Liver (tissue), 9 donors: ENCODE measurements around the gene UVSSA. TPM values are rescaled to one million over a fixed set of nuclear protein-coding genes. Genes with fewer than 3 reads are reported as not detected.

Experiments
- DNase-seq: peaks from one replicate; pipeline ENCODE4 v3.0.0-alpha.2; 2017; ENCODE audit warnings: low spot score
- H3K27ac ChIP-seq, 2 donors: one replicate each; pipeline ENCODE4 v1.7.0; 2013; ENCODE audit warnings: inconsistent platforms in 2 of 2, low read length in 2 of 2, control low read depth in 1 of 2, low read depth in 1 of 2, mild to moderate bottlenecking in 1 of 2
- H3K27me3 ChIP-seq, 4 donors: one replicate each; pipeline versions ENCODE4 v1.6.1 to v1.7.0; 2013; ENCODE audit warnings: low read length in 3 of 4, inconsistent platforms in 1 of 4, mild to moderate bottlenecking in 1 of 4, moderate library complexity in 1 of 4; ENCODE audit not compliant: control insufficient read depth in 4 of 4, insufficient read depth in 4 of 4
- H3K36me3 ChIP-seq, 4 donors: one replicate each; pipeline versions ENCODE4 v1.6.1 to v1.7.0; 2013; ENCODE audit warnings: low read length in 3 of 4, mild to moderate bottlenecking in 3 of 4, low read depth in 1 of 4, moderate library complexity in 1 of 4; ENCODE audit not compliant: control insufficient read depth in 4 of 4, insufficient read depth in 3 of 4
- H3K4me1 ChIP-seq, 4 donors: one replicate each; pipeline versions ENCODE4 v1.6.1 to v1.7.0; 2013; ENCODE audit warnings: low read length in 3 of 4, mild to moderate bottlenecking in 3 of 4, moderate library complexity in 1 of 4; ENCODE audit not compliant: control insufficient read depth in 4 of 4, insufficient read depth in 4 of 4
- H3K4me3 ChIP-seq, 3 donors: one replicate each; pipeline versions ENCODE4 v1.6.1 to v1.7.0; 2013; ENCODE audit warnings: low read length in 3 of 3, control low read depth in 1 of 3, low read depth in 1 of 3, mild to moderate bottlenecking in 1 of 3
- H3K9ac ChIP-seq, 2 donors: one replicate each; pipeline ENCODE4 v1.7.0; 2013; ENCODE audit warnings: low read length in 2 of 2, mild to moderate bottlenecking in 2 of 2, moderate library complexity in 2 of 2, control low read depth in 1 of 2, low read depth in 1 of 2
- H3K9me3 ChIP-seq, 4 donors: one replicate each; pipeline versions ENCODE4 v1.6.1 to v1.7.0; 2013; ENCODE audit warnings: low read length in 3 of 4; ENCODE audit not compliant: control insufficient read depth in 4 of 4
- EGR1 ChIP-seq, 2 donors: IDR thresholded peaks; 2 replicates each; pipeline ENCODE4 v1.6.1; 2016 to 2018; ENCODE audit warnings: antibody characterized with exemption in 2 of 2, low read depth in 2 of 2
- FOXA1 ChIP-seq: IDR thresholded peaks from 2 replicates; pipeline ENCODE4 v1.6.1; 2016; ENCODE audit warnings: antibody characterized with exemption
- GABPA ChIP-seq, 2 donors: IDR thresholded peaks in 1 of 2; conservative IDR thresholded peaks in 1 of 2; 2 replicates each; pipeline ENCODE4 v1.6.1; 2016; ENCODE audit warnings: antibody characterized with exemption in 2 of 2, mild to moderate bottlenecking in 1 of 2, moderate library complexity in 1 of 2
- HNF4A ChIP-seq, 2 donors: conservative IDR thresholded peaks; 2 replicates each; pipeline ENCODE4 v1.6.1; 2016; ENCODE audit warnings: antibody characterized with exemption in 2 of 2, mild to moderate bottlenecking in 2 of 2
- HNF4G ChIP-seq: IDR thresholded peaks from 2 replicates; pipeline ENCODE4 v1.6.1; 2016; ENCODE audit warnings: antibody characterized with exemption
- JUND ChIP-seq, 2 donors: IDR thresholded peaks; 2 replicates each; pipeline ENCODE4 v1.6.1; 2016; ENCODE audit warnings: antibody characterized with exemption in 2 of 2
- MAX ChIP-seq: IDR thresholded peaks from 2 replicates; pipeline ENCODE4 v1.6.1; 2016; ENCODE audit warnings: antibody characterized with exemption
- RAD21 ChIP-seq, 2 donors: IDR thresholded peaks; 2 replicates each; pipeline ENCODE4 v1.6.1; 2016; ENCODE audit warnings: antibody characterized with exemption in 2 of 2, mild to moderate bottlenecking in 2 of 2
- SP1 ChIP-seq: IDR thresholded peaks from 2 replicates; pipeline ENCODE4 v1.6.1; 2018; ENCODE audit warnings: antibody characterized with exemption, mild to moderate bottlenecking
- TAF1 ChIP-seq: conservative IDR thresholded peaks from 2 replicates; pipeline ENCODE4 v1.6.1; 2016; ENCODE audit warnings: antibody characterized with exemption, mild to moderate bottlenecking
- YY1 ChIP-seq: IDR thresholded peaks from 2 replicates; pipeline ENCODE4 v1.6.1; 2016; ENCODE audit warnings: antibody characterized with exemption, mild to moderate bottlenecking
- ZBTB33 ChIP-seq: IDR thresholded peaks from 2 replicates; pipeline ENCODE4 v1.6.1; 2016; ENCODE audit warnings: antibody characterized with exemption
- WGBS: extraction: QIAGEN DNeasy Blood & Tissue Kit; methylation state at CpG from one replicate; pipeline ENCODE4 v1.1.7; 2013; 5-methylcytosine and 5-hydroxymethylcytosine counted together
- polyA plus RNA-seq, 2 donors: library from polyadenylated mRNA; stranded (reverse) in 1 of 2; unstranded in 1 of 2; fragments of 200-250 nt in 1 of 2; fragments of >200 nt in 1 of 2; fragmentation: Nextera tagmentation in 1 of 2; extraction: Ambion mirVana in 1 of 2; gene quantifications; one replicate each; pipeline versions ENCODE4 v1.2.1 to v1.2.3, GENCODE V29; 2013 to 2015
- total RNA-seq, 2 donors: library from RNA; depleted of rRNA; stranded (reverse); fragments of >200 nt; gene quantifications; one replicate each; pipeline ENCODE4 v1.2.3, GENCODE V29; 2014
- TF ChIP-seq, protein P1 (sequence below): IDR thresholded peaks from 2 replicates; pipeline ENCODE4 v1.6.1; 2016; ENCODE audit warnings: antibody characterized with exemption, mild to moderate bottlenecking
- donor health status: healthy.
- donor health status: healthy.
- donor health status: healthy.
- donor health status: healthy.
- donor health status: healthy.

UVSSA gene
- total and polyA plus RNA-seq, 4 donors = 2.2 to 18.3 (median 3.6) TPM

GRCh38 chr4:1336088-1336491, 10.9 kb upstream of the UVSSA start:
- 73% methylated on average over 7 of the region's 7 CpGs for WGBS
- DNase-seq = no peak

DNA sequence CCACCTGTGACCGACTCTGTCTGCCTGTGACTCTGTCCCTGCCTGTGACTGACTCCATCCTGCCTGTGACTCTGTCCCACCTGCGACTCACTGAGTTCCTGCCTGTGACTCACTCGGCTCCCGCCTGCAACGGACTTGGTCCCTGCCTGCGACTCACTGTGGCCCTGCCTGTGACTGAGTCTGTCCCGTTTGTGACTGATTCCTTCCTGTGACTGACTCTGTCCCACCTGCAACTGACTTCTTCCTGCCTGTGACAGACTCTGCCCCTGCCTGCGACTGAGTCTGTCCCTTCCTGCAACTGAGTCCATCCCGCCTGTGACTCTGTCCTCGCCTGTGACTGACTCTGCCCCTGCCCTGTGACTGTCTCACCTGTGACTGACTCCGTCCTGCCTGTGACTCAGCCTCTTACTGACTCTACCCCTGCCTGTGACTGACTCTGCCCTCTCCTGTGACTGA, 9.6 kb upstream of the UVSSA start:
- H3K4me3 ChIP-seq = no peak overlapping the region
- H3K9me3 ChIP-seq = no peaks in the 10 kb centered on the region
- H3K36me3 ChIP-seq = peaks cover 17 to 66% (median 40%) of the 10 kb centered on the region in 4 donors
- 91% methylated on average over 11 of the region's 11 CpGs for whole genome bisulfite sequencing
- TF ChIP-seq FOXA1 = no peak
- no peak for TF ChIP-seq JUND (IDR thresholded peaks at IDR 0.05)
- TF ChIP-seq, protein P1, sequence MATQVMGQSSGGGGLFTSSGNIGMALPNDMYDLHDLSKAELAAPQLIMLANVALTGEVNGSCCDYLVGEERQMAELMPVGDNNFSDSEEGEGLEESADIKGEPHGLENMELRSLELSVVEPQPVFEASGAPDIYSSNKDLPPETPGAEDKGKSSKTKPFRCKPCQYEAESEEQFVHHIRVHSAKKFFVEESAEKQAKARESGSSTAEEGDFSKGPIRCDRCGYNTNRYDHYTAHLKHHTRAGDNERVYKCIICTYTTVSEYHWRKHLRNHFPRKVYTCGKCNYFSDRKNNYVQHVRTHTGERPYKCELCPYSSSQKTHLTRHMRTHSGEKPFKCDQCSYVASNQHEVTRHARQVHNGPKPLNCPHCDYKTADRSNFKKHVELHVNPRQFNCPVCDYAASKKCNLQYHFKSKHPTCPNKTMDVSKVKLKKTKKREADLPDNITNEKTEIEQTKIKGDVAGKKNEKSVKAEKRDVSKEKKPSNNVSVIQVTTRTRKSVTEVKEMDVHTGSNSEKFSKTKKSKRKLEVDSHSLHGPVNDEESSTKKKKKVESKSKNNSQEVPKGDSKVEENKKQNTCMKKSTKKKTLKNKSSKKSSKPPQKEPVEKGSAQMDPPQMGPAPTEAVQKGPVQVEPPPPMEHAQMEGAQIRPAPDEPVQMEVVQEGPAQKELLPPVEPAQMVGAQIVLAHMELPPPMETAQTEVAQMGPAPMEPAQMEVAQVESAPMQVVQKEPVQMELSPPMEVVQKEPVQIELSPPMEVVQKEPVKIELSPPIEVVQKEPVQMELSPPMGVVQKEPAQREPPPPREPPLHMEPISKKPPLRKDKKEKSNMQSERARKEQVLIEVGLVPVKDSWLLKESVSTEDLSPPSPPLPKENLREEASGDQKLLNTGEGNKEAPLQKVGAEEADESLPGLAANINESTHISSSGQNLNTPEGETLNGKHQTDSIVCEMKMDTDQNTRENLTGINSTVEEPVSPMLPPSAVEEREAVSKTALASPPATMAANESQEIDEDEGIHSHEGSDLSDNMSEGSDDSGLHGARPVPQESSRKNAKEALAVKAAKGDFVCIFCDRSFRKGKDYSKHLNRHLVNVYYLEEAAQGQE = no peak
- no peak for TF ChIP-seq HNF4A (conservative IDR thresholded peaks at IDR 0.05)
- no peak for TF ChIP-seq SP1
- no peak for TF ChIP-seq TAF1
- no peak for TF ChIP-seq ZBTB33
- TF ChIP-seq MAX = no peak
- TF ChIP-seq RAD21 (IDR thresholded peaks at IDR 0.05) = no peak
- no peak for TF ChIP-seq EGR1 (IDR thresholded peaks at IDR 0.05; ENCODE audit: low read depth in 2 of 2)
- TF ChIP-seq GABPA (IDR thresholded peaks at IDR 0.05 in 1 of 2, conservative IDR thresholded peaks at IDR 0.05 in 1 of 2) = no peak
- TF ChIP-seq YY1 = no peak
- no peaks in the 10 kb centered on the region for H3K4me1 ChIP-seq
- H3K9ac ChIP-seq = no peak overlapping the region
- no peak overlapping the region for H3K27ac ChIP-seq
- no peak for DNase-seq
- H3K27me3 ChIP-seq = no peaks in the 10 kb centered on the region

More at GRCh38 chr4:1336088-1336491, 10.9 kb upstream of the UVSSA start:
- Histone ChIP-seq H3K27me3 (no peaks in the 10 kb centered on the region), H3K9ac (no peak overlapping the region), H3K36me3 (peaks cover 20 to 67% (median 39%) of the 10 kb centered on the region in 4 donors), H3K27ac (peak overlapping the region in 1 of 2 donors; percentile 57), H3K9me3 (no peaks in the 10 kb centered on the region), H3K4me3 (no peak overlapping the region), H3K4me1 (no peaks in the 10 kb centered on the region)
- TF ChIP-seq JUND (IDR thresholded peaks at IDR 0.05) = no peak
- no peak for TF ChIP-seq YY1
- no peak for TF ChIP-seq EGR1 (IDR thresholded peaks at IDR 0.05; ENCODE audit: low read depth in 2 of 2)
- no peak for TF ChIP-seq HNF4G
- no peak for TF ChIP-seq FOXA1
